ENCODE measurements around the gene MYL6. TPM values are rescaled to one million over a fixed set of nuclear protein-coding genes. Genes with fewer than 3 reads are reported as not detected.

The MYL6 gene
- total and polyA plus RNA-seq, 9 of the 15 experiments (the other 6 are each of a cell fraction or from before 2014, with no cell fraction given): 557 to 1,664 (median 958) TPM

GRCh38 chr12:56127888-56128669 is 30.1 kb upstream of the MYL6 start, which contains the start of gene ESYT1 (continued):
- TF ChIP-seq RBM39 (optimal IDR thresholded peaks at IDR 0.05; ENCODE audit: low read depth, low read length) (no peak), NEUROD1 (IDR thresholded peaks at IDR 0.05; ENCODE audit: borderline replicate concordance, low read depth, low read length, partially characterized antibody) (no peak), RERE (CRISPR knock-in tag; IDR thresholded peaks at IDR 0.05; ENCODE audit: borderline replicate concordance) (no peak), RNF2 (IDR thresholded peaks at IDR 0.05) (no peak; the same call in 1 of the 2 replicates), MIER1 (IDR thresholded peaks at IDR 0.05; ENCODE audit: low read depth) (no peak), SIN3B (IDR thresholded peaks at IDR 0.05; ENCODE audit: low read depth) (no peak), ZNF354B (CRISPR knock-in tag; IDR thresholded peaks at IDR 0.05) (no peak), FOXA3 (CRISPR knock-in tag; conservative IDR thresholded peaks at IDR 0.05 in 1 of 2, IDR thresholded peaks at IDR 0.05 in 1 of 2) (no peak), NFATC3 (IDR thresholded peaks at IDR 0.05) (no peak), MLLT1 (IDR thresholded peaks at IDR 0.05) (peak in 1 of 2 experiments; percentile 67; a peak in 2 of 4 replicates), SNIP1 (IDR thresholded peaks at IDR 0.05; ENCODE audit: low read depth) (no peak), CBX1 (IDR thresholded peaks at IDR 0.05; ENCODE audit: low read depth) (peak; percentile 37; the same call in 1 of the 2 replicates), ZFPM2 (CRISPR knock-in tag; IDR thresholded peaks at IDR 0.05) (no peak), BCL6 (CRISPR knock-in tag; IDR thresholded peaks at IDR 0.05) (no peak), IRF9 (tag; IDR thresholded peaks at IDR 0.05) (no peak), ZNF408 (CRISPR knock-in tag; IDR thresholded peaks at IDR 0.05; ENCODE audit: low read depth) (no peak), SAFB2 (IDR thresholded peaks at IDR 0.05; ENCODE audit: borderline replicate concordance, low read depth, low read length, severe bottlenecking) (no peak), USF2 (CRISPR knock-in tag; IDR thresholded peaks at IDR 0.05) (peak; percentile 74), POLR3G (IDR thresholded peaks at IDR 0.05; ENCODE audit: extremely low read depth, insufficient read length, insufficient replicate concordance) (no peak)

Measured in K562 (cell line).